HCT116 (cell line): ENCODE data around the gene FSD1. TPM values are rescaled to one million over a fixed set of nuclear protein-coding genes. Genes with fewer than 3 reads are reported as not detected.

Experiments
- ATAC-seq: fragments of 200-7000 bp; cut with Tn5 transposase; 2 replicates; pipeline ENCODE4 v1.9.1; 2020; ENCODE audit warnings: mild to moderate bottlenecking, moderate library complexity
- BruUV-seq: library from RNA; stranded (reverse); fragments of 400-500 nt; replicated peaks from 2 replicates; lab custom pipeline; 2021; lab: Mats Ljungman, UMichigan
- CTCF ChIA-PET: fragments of 300-600 bp; sonication (Branson Sonifier 250); formaldehyde crosslinking; loops from one replicate; lab custom pipeline; 2021; ENCODE audit warnings: antibody characterized with exemption; lab: Charles Lee
- POLR2A ChIA-PET: fragments of 300-600, 350-600 bp; sonication (Branson Sonifier 250); formaldehyde crosslinking; loops from one replicate; lab custom pipeline; 2021; ENCODE audit warnings: antibody characterized with exemption; lab: Charles Lee
- RAD21 ChIA-PET, 2 experiments: fragments of 300-600 bp; sonication (Branson Sonifier 250); formaldehyde crosslinking; loops; one replicate each; lab custom pipeline; 2023; ENCODE audit warnings: low total read pairs in 2 of 2; ENCODE audit not compliant: uncharacterized antibody in 2 of 2, unreplicated experiment in 2 of 2, low non-redundant PET in 1 of 2; lab: Charles Lee
- DNase-seq: peaks from one replicate; pipeline ENCODE4 v3.0.0-alpha.2; 2010; ENCODE audit warnings: low read depth, low spot score
- H2AFZ ChIP-seq: fragments of 200-600 bp; shearing (Covaris generic), sonication (generic); 2 replicates; pipeline ENCODE4 v1.6.1; 2017; ENCODE audit warnings: low read depth, mixed run types, mixed read lengths, antibody characterized with exemption, low read length; ENCODE audit not compliant: poor library complexity, severe bottlenecking
- H3K27ac ChIP-seq: 2 replicates; pipeline ENCODE4 v1.5.1; 2012; ENCODE audit warnings: low read depth, low read length
- H3K27me3 ChIP-seq: fragments of 200-600 bp; sonication (generic); 2 replicates; pipeline ENCODE4 v1.6.1; 2016; ENCODE audit warnings: mixed run types, low read length, mixed read lengths; ENCODE audit not compliant: insufficient read depth
- H3K36me3 ChIP-seq, 2 experiments: fragments of 200-500 bp in 1 of 2; fragments of 200-600 bp in 1 of 2; sonication (Bioruptor generic) in 1 of 2; sonication (generic) in 1 of 2; 2 replicates each; pipeline versions ENCODE4 v1.5.1 to v1.6.1; 2014 to 2016; ENCODE audit warnings: low read length in 2 of 2, inconsistent platforms in 1 of 2, mixed read lengths in 1 of 2, mixed run types in 1 of 2; ENCODE audit not compliant: insufficient read depth in 2 of 2, control insufficient read depth in 1 of 2
- H3K4me1 ChIP-seq, 2 experiments: fragments of 200-600 bp in 1 of 2; sonication (generic) in 1 of 2; 2 replicates each; pipeline versions ENCODE4 v1.5.1 to v1.6.1; 2012 to 2017; ENCODE audit warnings: low read length in 2 of 2, inconsistent platforms in 1 of 2, mild to moderate bottlenecking in 1 of 2, mixed read lengths in 1 of 2, mixed run types in 1 of 2, moderate library complexity in 1 of 2; ENCODE audit not compliant: insufficient read depth in 2 of 2, control insufficient read depth in 1 of 2
- H3K4me2 ChIP-seq: fragments of 200-600 bp; sonication (generic); 2 replicates; pipeline ENCODE4 v1.6.1; 2017; ENCODE audit warnings: mixed run types, low read length, mixed read lengths
- H3K4me3 ChIP-seq, 2 experiments: fragments of 200-600 bp in 1 of 2; sonication (generic) in 1 of 2; replicated peaks in 1 of 2; 2 replicates each; pipeline ENCODE4 v1.5.1; 2011 to 2016; ENCODE audit warnings: low read length in 2 of 2, control low read depth in 1 of 2, low read depth in 1 of 2, mild to moderate bottlenecking in 1 of 2, mixed read lengths in 1 of 2, mixed run types in 1 of 2
- H3K79me2 ChIP-seq: fragments of 200-600 bp; sonication (generic); 2 replicates; pipeline ENCODE4 v1.6.1; 2017; ENCODE audit warnings: mild to moderate bottlenecking, mixed run types, low read length, moderate library complexity, mixed read lengths; ENCODE audit not compliant: insufficient read depth
- H3K9ac ChIP-seq: fragments of 200-600 bp; sonication (generic); 2 replicates; pipeline ENCODE4 v1.6.1; 2016; ENCODE audit warnings: low read length, mixed read lengths
- H3K9me2 ChIP-seq: fragments of 200-600 bp; sonication (generic), shearing (Covaris generic); 2 replicates; pipeline ENCODE4 v1.6.1; 2017; ENCODE audit warnings: mixed run types, mild to moderate bottlenecking, moderate library complexity; ENCODE audit not compliant: insufficient read depth
- H3K9me3 ChIP-seq, 2 experiments: fragments of 200-500 bp in 1 of 2; fragments of 200-600 bp in 1 of 2; sonication (Bioruptor generic) in 1 of 2; sonication (generic) in 1 of 2; 2 replicates each; pipeline ENCODE4 v1.6.1; 2014 to 2017; ENCODE audit warnings: low read length in 2 of 2, mixed read lengths in 2 of 2, inconsistent platforms in 1 of 2, low read depth in 1 of 2, mild to moderate bottlenecking in 1 of 2, mixed run types in 1 of 2, moderate library complexity in 1 of 2; ENCODE audit not compliant: control insufficient read depth in 1 of 2, insufficient read depth in 1 of 2
- H4K20me1 ChIP-seq: fragments of 200-600 bp; sonication (generic), shearing (Covaris generic); 2 replicates; pipeline ENCODE4 v1.6.1; 2017; ENCODE audit warnings: mixed run types, mild to moderate bottlenecking, moderate library complexity; ENCODE audit not compliant: insufficient read depth
- EGR1 ChIP-seq: IDR thresholded peaks from 2 replicates; pipeline ENCODE4 v1.6.1; 2012; ENCODE audit warnings: low read depth
- ELF1 ChIP-seq: IDR thresholded peaks from 2 replicates; pipeline ENCODE4 v1.6.1; 2012; ENCODE audit warnings: low read depth, borderline replicate concordance
- EZH2 ChIP-seq: fragments of 200-600 bp; sonication (generic); IDR thresholded peaks from 2 replicates; pipeline ENCODE4 v1.6.1; 2017; ENCODE audit warnings: antibody characterized with exemption, mixed run types
- EZH2phosphoT487 ChIP-seq: fragments of 200-600 bp; IDR thresholded peaks from 2 replicates; pipeline ENCODE4 v1.6.1; 2018; ENCODE audit warnings: antibody characterized with exemption, borderline replicate concordance
- FOSL1 ChIP-seq: IDR thresholded peaks from 2 replicates; pipeline ENCODE4 v1.6.1; 2012; ENCODE audit warnings: low read depth
- JUND ChIP-seq: IDR thresholded peaks from 2 replicates; pipeline ENCODE4 v1.6.1; 2012
- POLR2A ChIP-seq: IDR thresholded peaks from 2 replicates; pipeline ENCODE4 v1.7.0; 2011; ENCODE audit warnings: borderline replicate concordance; ENCODE audit not compliant: insufficient read depth, insufficient read length; ENCODE audit errors: extremely low read depth
- TCF7L2 ChIP-seq: IDR thresholded peaks from 2 replicates; pipeline ENCODE4 v1.7.0; 2011; ENCODE audit warnings: borderline replicate concordance, inconsistent platforms; ENCODE audit not compliant: insufficient read depth, insufficient read length; ENCODE audit errors: extremely low read depth
- YY1 ChIP-seq: IDR thresholded peaks from 2 replicates; pipeline ENCODE4 v1.6.1; 2011; ENCODE audit warnings: low read length, low read depth, moderate library complexity, mild to moderate bottlenecking; ENCODE audit not compliant: insufficient replicate concordance; ENCODE audit errors: extremely low read depth
- intact Hi-C: fragments of 100-400 bp; cut with micrococcal nuclease; formaldehyde crosslinking; loops from 2 replicates; pipeline ENCODE4 v1.10.0; 2022
- total RNA-seq: library from RNA; stranded (reverse); gene quantifications from one replicate; pipeline ENCODE4 v1.2.1, GENCODE V29; 2021; ENCODE audit not compliant: unreplicated experiment
- TF ChIP-seq, protein P1 (sequence below): IDR thresholded peaks from 2 replicates; pipeline ENCODE4 v1.6.1; 2012
- TF ChIP-seq, protein P2 (sequence below): IDR thresholded peaks from 2 replicates; pipeline ENCODE4 v1.6.1; 2012
- TF ChIP-seq, protein P3 (sequence below): IDR thresholded peaks from 2 replicates; pipeline ENCODE4 v1.6.1; 2012; ENCODE audit warnings: low read depth
- TF ChIP-seq, protein P4 (sequence below): IDR thresholded peaks from 2 replicates; pipeline ENCODE4 v1.6.1; 2011; ENCODE audit warnings: mild to moderate bottlenecking, low read length, moderate library complexity; ENCODE audit not compliant: insufficient replicate concordance; ENCODE audit errors: extremely low read depth

FSD1 gene
- total RNA-seq, 1 experiment from 2014 or later: 20.1 TPM

DNA sequence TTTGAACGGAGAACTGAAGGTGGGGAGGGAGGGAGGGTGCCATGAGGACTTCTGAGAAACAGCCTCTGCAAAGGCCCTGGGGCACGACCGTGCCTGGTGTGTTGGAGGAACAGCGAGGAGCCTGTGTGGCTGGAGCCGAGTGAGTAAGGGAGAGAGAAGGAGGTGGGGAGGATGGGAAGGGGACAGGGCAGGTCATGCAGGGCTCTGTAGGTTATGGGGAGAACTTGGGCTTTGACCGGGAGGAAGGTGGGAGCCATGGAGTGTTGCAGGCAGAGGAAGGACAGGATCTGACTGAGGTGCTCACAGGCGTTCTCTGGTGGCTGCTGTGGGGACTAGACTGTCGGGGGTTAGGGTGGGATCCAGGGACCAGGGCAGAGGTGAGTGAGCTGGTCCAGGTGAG, 45.7 kb downstream of the FSD1 start:
- H3K9me2 ChIP-seq: no peaks in the 10 kb centered on the region
- peaks cover 3 to 9% of the 10 kb centered on the region in 2 experiments; a peak in 3 of 4 replicates for H3K36me3 ChIP-seq
- no peak overlapping the region for H3K4me3 ChIP-seq
- H3K9ac ChIP-seq: no peak overlapping the region
- H3K27me3 ChIP-seq: no peaks in the 10 kb centered on the region
- H3K4me2 ChIP-seq: no peak overlapping the region
- CTCF ChIA-PET: no interaction called here
- H3K79me2 ChIP-seq: no peaks in the 10 kb centered on the region
- H2AFZ ChIP-seq: no peak overlapping the region
- H4K20me1 ChIP-seq: no peaks in the 10 kb centered on the region
- no peaks in the 10 kb centered on the region for H3K9me3 ChIP-seq
- DNase-seq (no peak), ATAC-seq (no peak)
- H3K27ac ChIP-seq: no peak overlapping the region
- RAD21 ChIA-PET: no interaction called here
- POLR2A ChIA-PET: no interaction called here
- TF ChIP-seq FOSL1 (no peak), POLR2A (no peak), EGR1 (no peak), JUND (no peak), EZH2phosphoT487 (no peak), ELF1 (no peak)
- TF ChIP-seq, protein P1, sequence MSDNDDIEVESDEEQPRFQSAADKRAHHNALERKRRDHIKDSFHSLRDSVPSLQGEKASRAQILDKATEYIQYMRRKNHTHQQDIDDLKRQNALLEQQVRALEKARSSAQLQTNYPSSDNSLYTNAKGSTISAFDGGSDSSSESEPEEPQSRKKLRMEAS: no peak
- intact Hi-C loops: no loop called here
- H3K4me1 ChIP-seq: no peaks in the 10 kb centered on the region
- BruUV-seq: no TSS peak

DNA sequence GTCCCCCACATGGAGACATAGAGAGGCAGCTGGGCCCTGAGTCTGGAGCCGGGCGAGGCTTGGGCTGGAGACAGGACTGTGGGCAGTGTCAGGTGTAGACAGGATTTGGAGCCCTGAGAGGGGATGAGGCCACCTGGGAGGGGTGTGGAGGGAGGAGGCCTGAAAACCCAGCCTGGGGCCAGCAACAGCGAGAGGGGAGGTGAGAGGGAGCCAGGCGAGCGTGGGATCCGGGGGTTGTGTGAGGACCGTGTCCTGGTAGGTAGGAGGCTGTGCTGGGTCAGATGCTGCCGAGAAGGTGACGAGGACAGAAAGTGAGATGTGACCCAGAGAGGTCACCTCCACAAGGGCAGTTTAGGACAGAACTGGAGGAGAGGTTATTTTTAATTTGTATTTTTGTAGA, 46.3 kb downstream of the FSD1 start:
- CTCF ChIA-PET: interaction anchor here (2.8 kb wide), 1 partner anchor 85 kb away, joined by 52 read pairs; no protein-coding TSS in a partner anchor
- Histone ChIP-seq H3K4me1 (no peaks in the 10 kb centered on the region), H3K9ac (no peak overlapping the region), H3K9me3 (no peaks in the 10 kb centered on the region), H3K9me2 (no peaks in the 10 kb centered on the region), H3K36me3 (peaks cover 3 to 4% of the 10 kb centered on the region in 2 experiments; a peak in 3 of 4 replicates), H3K4me3 (no peak overlapping the region), H3K79me2 (no peaks in the 10 kb centered on the region), H3K27me3 (no peaks in the 10 kb centered on the region), H3K27ac (no peak overlapping the region), H2AFZ (no peak overlapping the region), H4K20me1 (no peaks in the 10 kb centered on the region), H3K4me2 (no peak overlapping the region)
- POLR2A ChIA-PET: no interaction called here
- no peak for DNase-seq
- no peak for TF ChIP-seq ELF1
- TF ChIP-seq EZH2: no peak
- no peak for TF ChIP-seq EGR1
- no peak for TF ChIP-seq FOSL1
- no peak for TF ChIP-seq YY1
- TF ChIP-seq, protein P1: no peak
- TF ChIP-seq, protein P2, sequence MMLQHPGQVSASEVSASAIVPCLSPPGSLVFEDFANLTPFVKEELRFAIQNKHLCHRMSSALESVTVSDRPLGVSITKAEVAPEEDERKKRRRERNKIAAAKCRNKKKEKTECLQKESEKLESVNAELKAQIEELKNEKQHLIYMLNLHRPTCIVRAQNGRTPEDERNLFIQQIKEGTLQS: no peak
- TF ChIP-seq, protein P3, sequence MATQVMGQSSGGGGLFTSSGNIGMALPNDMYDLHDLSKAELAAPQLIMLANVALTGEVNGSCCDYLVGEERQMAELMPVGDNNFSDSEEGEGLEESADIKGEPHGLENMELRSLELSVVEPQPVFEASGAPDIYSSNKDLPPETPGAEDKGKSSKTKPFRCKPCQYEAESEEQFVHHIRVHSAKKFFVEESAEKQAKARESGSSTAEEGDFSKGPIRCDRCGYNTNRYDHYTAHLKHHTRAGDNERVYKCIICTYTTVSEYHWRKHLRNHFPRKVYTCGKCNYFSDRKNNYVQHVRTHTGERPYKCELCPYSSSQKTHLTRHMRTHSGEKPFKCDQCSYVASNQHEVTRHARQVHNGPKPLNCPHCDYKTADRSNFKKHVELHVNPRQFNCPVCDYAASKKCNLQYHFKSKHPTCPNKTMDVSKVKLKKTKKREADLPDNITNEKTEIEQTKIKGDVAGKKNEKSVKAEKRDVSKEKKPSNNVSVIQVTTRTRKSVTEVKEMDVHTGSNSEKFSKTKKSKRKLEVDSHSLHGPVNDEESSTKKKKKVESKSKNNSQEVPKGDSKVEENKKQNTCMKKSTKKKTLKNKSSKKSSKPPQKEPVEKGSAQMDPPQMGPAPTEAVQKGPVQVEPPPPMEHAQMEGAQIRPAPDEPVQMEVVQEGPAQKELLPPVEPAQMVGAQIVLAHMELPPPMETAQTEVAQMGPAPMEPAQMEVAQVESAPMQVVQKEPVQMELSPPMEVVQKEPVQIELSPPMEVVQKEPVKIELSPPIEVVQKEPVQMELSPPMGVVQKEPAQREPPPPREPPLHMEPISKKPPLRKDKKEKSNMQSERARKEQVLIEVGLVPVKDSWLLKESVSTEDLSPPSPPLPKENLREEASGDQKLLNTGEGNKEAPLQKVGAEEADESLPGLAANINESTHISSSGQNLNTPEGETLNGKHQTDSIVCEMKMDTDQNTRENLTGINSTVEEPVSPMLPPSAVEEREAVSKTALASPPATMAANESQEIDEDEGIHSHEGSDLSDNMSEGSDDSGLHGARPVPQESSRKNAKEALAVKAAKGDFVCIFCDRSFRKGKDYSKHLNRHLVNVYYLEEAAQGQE: no peak
- TF ChIP-seq TCF7L2: no peak
- TF ChIP-seq, protein P4, sequence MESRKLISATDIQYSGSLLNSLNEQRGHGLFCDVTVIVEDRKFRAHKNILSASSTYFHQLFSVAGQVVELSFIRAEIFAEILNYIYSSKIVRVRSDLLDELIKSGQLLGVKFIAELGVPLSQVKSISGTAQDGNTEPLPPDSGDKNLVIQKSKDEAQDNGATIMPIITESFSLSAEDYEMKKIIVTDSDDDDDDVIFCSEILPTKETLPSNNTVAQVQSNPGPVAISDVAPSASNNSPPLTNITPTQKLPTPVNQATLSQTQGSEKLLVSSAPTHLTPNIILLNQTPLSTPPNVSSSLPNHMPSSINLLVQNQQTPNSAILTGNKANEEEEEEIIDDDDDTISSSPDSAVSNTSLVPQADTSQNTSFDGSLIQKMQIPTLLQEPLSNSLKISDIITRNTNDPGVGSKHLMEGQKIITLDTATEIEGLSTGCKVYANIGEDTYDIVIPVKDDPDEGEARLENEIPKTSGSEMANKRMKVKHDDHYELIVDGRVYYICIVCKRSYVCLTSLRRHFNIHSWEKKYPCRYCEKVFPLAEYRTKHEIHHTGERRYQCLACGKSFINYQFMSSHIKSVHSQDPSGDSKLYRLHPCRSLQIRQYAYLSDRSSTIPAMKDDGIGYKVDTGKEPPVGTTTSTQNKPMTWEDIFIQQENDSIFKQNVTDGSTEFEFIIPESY: no peak
- RAD21 ChIA-PET: no interaction called here
- no peak for ATAC-seq
- BruUV-seq: no TSS peak
- intact Hi-C loops: no loop called here
